NCI-H510A (cell line): Measurements from ENCODE around the gene CACTIN.

Experiments
- DNase-seq: peaks from one replicate; lab custom pipeline; 2025; lab: John Stamatoyannopoulos, UW

CACTIN gene

DNA sequence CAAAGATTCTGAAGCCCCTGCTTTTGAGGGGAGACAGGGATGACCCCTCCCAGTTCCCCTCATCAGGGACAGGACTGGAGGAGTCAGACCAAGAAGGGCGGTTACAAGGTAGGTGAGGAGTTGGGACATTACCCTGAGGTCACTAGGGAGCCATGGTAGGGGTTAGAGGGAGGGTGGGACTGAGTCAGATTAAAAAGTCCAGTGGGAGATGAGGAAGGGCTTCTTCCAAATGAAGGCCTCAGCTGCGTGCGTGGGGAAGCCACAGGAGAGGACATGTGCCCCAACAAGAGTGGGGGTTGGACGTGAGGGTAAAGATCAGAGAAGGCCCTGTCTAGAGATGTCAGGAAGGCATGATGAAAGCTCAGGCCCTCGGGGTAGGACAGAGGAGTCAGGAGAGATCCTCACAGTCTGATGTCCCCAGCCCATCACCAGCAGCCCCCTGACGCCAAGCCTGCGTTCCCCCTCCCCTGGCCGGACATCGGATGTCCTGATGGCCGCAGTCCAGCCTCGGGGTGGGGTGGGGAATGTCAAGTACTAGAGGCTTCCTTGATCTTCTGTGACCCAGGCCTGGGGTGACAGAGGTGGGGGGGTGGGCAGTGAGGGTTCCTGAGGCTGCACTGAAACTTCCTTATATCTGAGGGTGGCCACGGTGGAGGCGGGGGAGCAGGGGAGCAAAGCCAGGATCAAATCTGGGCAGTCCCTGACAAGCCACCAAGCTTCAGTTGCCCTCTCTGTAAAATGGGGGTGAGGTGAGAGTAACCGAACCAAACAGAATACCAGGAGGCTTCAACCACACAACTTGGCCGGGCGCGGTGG lies 62.7 kb downstream of the CACTIN start:
- DNase-seq, result no peak
